ENCODE data around the gene MTCL1.

The MTCL1 gene

DNA sequence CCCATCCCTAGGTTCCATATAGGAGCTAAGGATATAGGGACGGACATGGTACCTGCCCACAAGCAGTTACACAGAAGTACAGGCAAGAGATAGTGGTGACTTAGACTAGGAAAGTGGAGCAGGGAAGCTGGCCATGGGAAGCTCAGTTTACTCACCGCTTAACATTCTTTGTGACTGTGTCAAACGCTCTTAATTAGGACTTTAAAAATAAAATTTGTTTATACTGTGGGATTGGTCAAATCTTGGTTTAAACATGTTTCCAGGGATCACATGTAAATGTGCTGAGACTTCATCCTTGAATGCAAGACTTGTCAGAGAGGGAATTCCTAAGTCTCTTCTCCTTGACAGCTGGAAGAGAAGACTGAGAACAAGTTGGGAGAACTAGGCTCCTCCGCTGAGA, 107.3 kb downstream of the MTCL1 start:
- DNase-seq (ENCODE audit: low spot score): no peak

DNA sequence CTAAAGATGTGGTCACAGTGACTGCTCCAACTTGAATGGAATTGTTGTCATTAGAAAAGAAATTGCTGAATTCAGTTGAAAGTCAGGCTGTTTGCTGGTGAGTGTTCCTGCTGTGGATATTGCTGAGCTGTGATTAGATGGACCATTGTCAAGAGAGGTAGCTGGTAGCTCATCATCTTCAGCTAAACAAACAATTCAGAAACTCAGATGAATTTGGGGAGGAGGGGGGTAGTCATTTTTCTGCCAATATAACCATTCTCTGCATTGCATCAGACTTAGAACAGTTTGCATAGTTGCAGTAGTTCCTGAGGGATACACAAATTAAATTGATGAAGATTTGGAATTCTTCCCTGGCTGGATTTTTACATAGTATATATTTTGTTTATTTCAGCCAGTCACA, 108.3 kb downstream of the MTCL1 start:
- no peak for DNase-seq (ENCODE audit: low spot score)

DNA sequence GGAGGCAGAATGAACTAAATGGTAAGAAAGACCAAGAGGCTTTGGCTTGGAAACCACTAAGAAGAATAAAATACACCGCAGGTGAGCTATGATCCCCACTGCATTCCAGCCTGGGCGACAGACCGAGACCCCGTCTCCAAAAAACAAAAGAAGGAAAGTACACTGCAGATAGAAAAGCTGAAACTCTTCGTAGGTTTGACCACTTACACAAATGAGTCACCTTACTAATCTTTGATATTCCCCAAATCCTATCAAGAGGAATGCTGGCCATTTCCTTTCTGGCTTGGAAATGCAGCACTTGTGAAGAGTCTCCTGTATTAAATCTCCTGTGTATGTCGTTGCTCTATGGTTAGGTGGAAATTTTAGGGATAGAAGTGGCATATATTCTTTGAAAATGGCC, 108.8 kb downstream of the MTCL1 start:
- DNase-seq (ENCODE audit: low spot score): no peak

DNA sequence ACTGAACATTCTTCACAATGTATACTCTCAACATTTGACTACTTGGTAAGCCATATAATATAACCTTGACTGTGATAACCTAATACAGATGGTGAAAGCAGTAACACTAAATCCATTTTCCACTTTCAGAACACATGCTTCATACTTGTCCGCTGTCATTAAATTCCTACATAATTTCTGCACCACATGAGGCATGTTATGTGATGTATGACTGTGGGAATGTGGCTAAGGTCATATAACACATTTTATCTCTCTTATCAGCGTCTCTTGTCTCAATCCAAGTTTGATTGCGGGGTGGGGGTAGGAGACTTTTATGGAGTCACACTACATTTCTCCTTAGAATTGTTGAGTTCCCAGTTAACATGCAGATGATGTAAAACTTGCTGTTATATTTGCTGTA, 110.9 kb downstream of the MTCL1 start:
- no peak for DNase-seq (ENCODE audit: low spot score)

DNA sequence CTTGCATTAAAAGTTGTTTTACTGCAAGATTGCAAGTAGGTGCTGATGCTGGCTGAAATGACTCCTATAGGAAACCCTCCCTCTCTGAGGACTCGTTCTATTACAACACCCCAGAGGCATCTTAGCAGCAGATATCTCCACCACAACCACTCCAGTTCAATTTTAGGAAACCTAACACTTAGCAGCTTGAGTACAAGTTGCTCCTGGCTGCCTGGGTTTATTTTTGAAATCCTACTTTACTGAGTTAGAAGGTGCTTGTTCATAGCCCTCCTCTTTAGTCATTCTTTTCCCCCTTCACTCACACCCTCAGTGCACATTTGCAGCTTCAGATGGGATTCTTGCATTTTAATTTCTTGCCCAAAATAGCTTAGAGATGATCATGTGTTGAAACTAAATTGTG, 111.5 kb downstream of the MTCL1 start:
- DNase-seq (ENCODE audit: low spot score): no peak

DNA sequence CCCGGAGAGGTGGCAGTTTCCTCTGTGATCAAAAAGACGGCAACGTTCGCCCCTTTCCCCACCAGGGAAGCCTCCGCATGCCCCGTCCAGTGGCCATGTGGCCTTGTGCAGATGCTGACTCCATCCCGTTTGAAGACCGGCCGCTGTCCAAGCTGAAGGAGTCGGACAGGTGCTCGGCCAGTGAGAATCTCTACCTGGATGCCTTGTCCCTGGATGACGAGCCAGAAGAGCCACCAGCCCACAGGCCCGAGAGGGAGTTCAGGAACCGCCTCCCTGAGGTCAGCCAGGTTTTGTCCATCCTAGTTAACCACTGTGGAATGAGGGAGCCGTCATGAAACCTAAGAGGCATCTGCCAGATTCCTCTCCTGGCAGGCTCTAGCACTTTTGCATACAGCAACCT, 113.6 kb downstream of the MTCL1 start:
- no peak for DNase-seq (ENCODE audit: low spot score)

DNA sequence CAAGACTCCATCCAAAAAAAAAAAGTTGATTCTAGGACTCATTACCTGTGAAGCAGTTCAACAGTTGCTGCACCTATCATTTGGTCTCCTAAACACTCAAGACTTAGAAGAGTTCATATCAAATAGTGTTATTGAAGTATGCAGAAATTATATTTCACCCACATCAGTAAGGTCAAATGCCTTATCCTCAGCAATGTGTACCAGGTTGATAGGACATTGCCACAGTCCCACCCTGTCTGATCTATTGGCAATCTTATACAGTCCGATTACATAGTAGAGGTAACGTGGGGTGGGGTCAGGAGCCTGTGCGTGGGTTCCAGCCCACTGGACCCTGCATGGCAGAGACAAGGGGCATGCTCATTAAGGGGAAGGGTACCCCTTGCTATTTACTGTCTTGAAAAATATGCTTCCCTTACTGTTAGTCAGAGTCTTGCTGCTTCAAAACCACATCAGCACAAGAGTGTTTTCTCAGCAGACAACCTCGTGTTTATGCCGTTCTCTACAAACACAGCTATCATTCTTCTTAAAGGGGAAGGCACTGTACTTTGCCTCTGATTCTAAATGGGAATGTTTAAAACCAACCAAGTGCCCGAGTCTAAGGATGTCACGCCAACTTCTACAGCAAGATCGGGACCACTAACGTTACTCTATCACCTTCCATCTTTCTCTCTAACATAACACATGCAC, 115.2 kb downstream of the MTCL1 start:
- no peak for DNase-seq (ENCODE audit: low spot score)

DNA sequence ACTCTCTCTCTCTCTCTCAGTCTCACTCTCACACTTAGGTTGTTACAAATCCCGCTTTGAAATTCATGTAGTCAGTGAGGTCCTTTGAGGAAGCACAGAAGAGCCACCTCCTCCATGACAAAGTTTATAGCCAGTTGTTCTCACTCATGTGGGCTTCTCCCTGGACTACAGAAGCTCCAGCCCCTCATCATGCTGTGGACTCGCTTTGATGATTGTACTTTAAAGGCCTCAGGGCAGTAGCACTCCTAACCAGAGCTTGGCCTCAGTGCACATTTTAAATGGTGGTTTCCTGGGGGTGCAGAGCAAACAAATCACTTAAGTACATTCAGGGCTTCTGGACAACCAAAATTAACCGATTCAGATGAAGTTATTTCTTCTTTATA, 115.7 kb downstream of the MTCL1 start:
- no peak for DNase-seq (ENCODE audit: low spot score)

DNA sequence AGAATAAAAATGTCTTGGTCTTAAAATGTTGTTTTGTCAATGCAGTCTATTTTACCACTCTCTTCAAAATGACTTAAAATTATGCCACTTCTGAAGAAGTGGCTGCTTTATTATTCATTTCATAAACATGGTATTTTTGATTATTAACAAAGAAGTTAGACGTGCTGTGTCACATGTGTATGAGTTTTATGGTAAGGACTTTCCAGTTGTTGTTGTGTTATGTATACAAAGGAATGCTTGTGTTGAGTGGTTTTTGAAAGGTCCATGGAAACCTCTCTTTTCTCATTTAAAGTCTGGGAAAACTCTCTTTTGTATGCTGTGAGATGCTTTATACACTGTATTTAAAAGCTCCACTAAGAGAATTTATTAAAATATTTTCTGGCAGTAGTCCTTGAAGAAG, 116.2 kb downstream of the MTCL1 start:
- DNase-seq (ENCODE audit: low spot score): no peak

DNA sequence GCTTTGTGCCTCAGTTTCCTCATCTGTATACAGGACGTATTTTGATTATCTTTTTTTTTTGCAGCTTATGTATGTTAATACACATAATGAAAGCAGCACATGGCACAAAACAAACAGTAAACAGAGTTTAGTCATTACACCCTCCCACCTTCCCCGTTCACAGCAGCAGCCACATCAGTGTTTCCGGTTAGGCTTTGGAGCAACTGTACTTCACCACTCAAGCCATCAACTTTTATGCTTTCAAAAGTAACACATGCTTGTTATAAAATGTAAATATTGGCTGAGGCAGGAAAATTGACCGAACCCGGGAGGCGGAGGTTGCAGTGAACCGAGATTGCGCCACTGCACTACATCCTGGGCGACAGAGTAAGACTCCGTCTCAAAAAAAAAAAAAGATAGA, 117.3 kb downstream of the MTCL1 start:
- no peak for DNase-seq (ENCODE audit: low spot score)

DNA sequence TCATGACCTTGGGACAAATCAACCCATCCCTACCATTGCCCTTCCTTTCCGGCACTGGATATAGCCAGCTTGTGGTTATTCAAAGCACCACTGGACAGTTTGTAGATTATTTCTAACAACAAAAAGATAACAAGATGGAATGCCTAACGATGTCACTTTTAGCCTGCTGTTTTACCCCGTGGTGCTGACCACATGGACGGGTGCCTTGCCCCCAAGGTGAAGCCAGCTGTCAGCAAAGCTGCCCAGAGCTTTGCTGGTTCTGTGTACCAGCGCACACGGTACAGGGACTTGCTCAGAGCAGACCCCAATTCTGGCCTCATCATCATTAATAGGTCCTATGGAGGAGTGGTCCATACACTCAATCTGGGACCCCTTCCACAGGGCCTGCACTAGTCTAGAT, 118.2 kb downstream of the MTCL1 start:
- no peak for DNase-seq (ENCODE audit: low spot score)

DNA sequence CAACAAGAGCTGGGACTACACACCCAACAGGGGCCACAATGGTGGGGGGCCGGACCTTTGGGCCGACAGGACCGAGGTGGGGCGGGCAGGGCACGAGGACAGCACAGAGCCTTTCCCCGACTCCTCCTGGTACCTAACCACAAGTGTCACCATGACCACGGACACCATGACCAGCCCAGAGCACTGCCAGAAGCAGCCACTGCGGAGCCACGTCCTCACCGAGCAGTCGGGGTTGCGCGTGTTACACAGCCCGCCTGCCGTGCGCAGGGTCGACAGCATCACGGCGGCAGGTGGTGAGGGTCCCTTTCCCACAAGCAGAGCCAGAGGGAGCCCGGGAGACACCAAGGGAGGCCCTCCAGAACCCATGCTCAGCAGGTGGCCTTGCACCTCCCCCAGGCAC, 119.5 kb downstream of the MTCL1 start:
- DNase-seq (ENCODE audit: low spot score): no peak

DNA sequence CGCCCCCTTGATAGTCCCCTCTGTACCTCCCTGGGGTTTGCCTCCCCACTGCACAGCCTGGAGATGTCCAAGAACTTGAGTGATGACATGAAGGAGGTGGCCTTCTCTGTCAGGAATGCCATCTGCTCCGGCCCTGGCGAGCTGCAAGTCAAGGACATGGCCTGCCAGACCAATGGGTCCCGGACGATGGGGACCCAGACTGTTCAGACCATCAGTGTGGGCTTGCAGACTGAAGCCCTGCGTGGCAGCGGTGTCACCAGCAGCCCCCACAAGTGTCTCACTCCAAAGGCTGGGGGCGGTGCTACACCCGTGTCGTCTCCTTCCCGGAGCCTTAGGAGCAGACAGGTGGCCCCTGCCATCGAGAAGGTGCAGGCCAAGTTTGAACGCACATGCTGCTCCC, 119.9 kb downstream of the MTCL1 start:
- no peak for DNase-seq (ENCODE audit: low spot score)

DNA sequence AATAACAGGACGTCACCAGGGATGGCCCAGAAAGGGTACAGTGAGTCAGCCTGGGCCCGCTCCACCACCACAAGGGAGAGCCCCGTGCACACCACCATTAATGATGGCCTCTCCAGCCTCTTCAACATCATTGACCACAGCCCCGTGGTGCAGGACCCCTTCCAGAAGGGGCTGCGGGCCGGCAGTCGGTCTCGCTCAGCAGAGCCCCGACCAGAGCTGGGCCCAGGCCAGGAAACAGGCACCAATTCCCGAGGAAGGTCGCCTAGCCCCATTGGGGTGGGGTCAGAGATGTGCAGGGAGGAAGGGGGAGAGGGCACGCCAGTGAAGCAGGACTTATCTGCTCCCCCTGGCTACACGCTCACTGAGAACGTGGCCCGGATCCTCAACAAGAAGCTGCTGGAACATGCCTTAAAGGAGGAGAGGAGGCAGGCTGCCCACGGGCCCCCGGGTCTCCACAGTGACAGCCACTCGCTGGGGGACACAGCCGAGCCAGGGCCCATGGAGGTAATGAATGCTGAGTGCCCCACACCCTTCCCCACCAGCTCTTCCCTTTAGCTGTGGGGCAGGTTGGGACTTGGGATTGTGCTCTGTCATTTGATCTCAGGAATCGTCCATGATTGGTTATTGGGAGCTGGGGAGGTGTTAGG, 120.5 kb downstream of the MTCL1 start:
- no peak for DNase-seq (ENCODE audit: low spot score)

DNA sequence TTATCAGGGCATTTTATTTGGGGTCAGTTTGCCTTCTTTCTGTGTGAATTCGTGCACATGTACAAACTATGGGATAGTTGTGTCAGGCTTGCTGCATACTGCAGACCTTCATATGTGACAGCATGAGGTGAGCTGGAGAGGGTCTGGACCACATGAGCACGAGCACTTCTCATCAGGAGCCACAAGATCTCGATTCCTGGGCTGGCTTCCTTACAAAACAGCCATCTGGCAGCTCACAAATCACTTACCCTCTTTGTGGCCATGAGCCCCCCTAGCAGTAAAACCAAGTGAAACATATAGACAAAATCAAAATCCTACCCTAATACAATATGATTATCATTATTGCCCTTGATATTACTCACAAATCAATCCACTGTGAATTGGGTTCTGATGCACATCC, 121.2 kb downstream of the MTCL1 start:
- DNase-seq (ENCODE audit: low spot score): no peak

DNA sequence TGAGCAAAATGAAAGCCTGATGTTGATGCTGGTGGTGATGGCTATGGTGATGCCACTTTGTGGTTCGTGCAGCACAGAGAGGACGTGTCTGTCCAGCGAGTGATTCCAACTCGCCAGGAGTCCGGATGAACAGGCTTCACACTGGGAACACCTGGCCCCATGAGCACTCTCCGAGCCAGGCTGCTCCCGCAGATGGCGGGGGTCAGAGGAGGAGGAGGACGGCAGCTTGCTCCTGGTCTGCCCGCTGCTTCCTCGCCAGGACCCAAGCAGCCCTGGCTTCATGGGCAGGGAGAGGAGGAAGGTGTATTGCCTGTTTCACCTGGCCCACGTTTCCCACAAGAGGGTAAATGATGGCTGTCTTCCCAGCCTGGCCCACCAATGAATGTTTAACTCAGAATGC, 121.6 kb downstream of the MTCL1 start:
- no peak for DNase-seq (ENCODE audit: low spot score)

DNA sequence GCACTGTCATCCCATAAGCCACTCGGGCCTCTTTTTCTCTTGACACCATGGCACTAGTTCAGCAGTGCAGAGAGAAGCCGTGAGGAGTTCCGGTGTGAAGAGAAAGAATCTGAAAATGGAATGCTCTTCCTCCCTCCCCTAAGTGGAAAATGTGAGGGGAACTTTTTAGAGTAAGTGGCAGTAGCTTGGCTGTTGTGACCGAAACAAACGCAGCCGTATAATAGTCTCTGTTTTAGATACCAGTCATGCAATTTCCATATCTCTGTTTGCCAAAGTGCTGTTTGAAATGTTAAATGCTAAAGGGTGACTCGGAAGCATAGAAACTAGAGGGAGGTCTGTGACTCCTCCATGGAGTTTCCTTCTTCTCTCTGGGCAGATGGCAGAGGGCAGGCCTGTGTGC, 122.9 kb downstream of the MTCL1 start:
- no peak for DNase-seq (ENCODE audit: low spot score)

DNA sequence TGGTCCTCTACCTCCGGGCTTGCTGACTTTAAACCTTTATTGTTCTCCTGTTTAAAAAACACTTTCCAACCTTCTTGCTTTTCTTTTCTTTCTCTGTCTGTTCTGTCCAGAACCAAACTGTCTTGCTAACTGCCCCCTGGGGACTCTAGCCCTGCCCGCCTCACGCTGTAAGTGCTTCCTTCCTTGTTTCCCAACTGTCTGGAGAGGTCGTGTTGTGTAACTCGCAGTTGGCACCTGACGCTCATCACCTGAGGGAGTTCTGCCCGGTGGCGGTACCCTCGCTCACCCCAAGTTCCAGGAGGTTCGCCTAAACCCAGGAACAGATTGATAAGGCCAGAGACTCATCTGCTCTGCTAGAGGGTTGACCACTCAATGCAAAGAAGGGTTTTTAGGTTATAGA, 123.4 kb downstream of the MTCL1 start:
- DNase-seq (ENCODE audit: low spot score): no peak

DNA sequence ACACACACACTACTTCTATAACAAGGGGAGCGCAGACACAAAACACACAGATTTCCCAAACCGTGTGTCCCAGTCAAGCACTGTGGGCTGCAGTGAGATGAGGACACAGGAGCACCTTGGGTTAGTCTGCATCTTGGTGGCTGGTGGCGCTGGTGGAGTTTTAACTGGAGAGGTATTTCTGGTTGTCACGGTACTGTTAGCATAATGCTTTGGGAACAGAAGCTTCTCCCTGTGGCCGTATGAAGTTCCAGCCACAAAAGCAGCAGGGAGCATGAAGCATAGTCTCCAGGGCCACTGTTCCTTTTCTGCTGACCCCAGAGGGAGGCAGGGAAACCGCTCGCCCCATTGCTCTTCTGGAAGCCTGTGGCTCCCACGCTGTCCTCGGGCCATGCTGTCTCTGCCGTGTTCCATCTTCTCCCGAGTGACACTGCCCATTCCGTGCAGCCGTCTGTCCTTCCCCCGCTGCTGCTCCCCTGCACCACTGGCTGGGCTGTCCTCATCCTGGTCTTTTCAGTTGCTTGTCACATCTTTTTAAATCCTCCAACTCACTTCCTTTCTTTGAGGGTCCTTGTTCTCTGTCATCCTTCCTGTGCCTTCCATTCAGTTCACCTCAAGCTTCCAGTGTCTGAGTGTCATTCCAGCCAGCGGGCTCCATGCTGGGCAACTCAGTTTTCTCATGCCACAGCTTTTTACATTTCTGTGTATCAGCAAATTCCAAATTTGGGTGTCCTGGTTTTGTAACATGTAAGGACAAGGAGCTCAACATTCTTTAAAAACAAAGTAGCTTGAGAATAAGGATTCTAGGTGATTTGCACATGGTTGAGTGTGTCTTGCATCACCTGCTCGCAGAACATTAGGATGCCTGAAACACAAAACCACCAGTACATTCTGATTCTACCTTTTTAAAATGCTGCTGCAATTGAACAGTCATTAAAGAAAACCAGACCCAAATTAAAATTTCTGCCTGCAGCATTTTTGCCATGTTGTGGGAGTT, 125.0 kb downstream of the MTCL1 start:
- no peak for DNase-seq (ENCODE audit: low spot score)

DNA sequence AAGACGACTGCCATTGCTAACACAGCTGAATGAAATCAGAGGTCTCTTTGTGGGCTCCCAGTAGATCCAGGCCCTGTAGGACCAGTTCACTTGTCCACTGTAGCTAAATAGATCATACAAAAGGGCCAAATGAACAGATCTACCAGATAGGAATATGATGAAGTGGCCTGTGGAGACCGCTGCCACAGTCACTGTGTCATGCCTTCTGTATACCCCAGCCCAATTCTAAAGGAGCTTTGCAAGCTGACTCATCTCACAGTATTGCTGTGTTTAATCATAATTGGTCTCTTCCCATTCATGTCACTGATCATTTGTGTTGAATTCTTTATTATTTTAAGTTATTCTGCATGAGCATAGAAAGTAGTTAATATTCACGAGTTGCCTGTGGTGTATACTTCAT, 125.8 kb downstream of the MTCL1 start:
- DNase-seq (ENCODE audit: low spot score): no peak

DNA sequence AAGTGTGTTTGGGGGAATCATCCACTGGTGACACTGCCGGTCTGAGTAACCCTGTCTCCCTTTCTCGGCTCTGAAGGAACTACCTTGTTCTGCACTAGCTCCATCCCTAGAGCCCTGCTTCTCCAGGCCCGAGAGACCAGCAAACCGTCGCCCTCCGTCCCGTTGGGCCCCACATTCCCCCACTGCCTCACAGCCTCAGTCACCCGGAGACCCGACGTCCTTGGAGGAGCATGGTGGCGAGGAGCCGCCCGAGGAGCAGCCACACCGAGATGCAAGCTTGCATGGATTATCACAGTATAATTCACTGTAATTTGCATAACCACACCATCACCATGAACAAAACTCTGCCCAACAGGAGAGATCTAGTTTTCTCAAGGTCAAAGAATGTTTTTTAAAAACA, 126.2 kb downstream of the MTCL1 start:
- DNase-seq (ENCODE audit: low spot score): no peak

DNA sequence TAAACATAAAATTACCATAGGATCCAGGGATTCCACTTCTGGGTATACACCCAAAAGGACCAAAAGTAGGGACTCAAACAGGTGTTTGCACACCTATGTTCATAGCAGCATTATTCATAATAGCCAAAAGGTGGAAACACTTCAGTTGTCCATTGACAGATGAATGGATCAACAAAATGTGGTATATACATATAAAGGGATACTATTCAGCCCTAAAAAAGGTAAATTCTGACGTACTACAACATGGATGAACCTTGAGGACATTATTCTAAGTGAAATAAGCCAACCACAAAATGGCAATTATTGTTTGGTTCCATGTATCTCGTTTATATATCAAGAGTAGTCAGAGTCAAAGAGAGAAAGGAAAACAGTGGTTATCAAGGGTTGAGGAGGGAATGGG, 128.1 kb downstream of the MTCL1 start:
- DNase-seq (ENCODE audit: low spot score): no peak

DNA sequence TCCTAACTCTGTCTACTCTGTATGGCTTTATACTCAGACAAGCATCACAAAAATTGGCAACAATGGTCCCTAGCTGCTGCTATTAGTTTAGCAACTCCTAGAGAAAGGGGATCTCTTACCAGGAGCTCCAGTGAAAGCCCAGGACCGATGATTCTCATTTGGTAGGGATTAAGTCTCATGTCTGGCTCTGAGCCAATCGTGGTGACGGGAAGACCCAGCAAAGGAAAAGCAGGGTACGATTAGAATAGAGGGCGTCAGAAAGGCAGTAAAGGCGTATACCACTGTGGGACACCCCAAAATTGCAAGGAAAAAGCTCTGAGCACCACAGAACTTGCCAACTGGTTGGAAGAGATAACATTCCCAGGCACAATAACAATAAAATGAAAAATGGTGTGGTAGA, 129.5 kb downstream of the MTCL1 start:
- no peak for DNase-seq (ENCODE audit: low spot score)

Data from NAMALWA (cell line).